ENCODE results near the gene FAM9B. TPM values are rescaled to one million over a fixed set of nuclear protein-coding genes. Genes with fewer than 3 reads are reported as not detected.

Gene FAM9B
- total RNA-seq: not detected

DNA sequence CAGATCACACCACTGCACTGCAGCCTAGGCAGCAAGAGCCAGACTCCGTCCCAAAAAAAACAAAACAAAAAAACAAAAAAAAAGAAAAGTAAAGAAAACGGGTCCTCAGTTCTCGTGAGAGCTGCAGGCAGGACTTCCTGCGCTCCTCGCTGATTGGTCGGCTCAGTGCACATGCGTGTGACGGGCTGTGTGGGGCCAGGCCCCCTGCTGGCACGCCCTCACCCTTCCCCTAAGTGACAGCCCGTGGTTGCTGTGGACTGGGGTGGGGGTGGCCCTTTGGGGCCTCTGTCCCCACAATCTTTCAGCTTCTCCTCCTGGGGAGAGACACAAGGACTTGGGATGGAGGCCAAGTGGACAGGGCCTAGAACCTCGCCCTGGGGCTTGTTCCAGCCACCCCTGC lies at the start of gene FAM9B:
FAM9B (minus strand) TSS at position 139 of the 400 bp plus-strand sequence. CDS start 1,141 bp downstream, outside the sequence.
- Histone ChIP-seq H3K4me3 (replicated peaks in 1 of 3) (no peak within 1 kb of the TSS), H3K9me3 (no peaks in the 10 kb centered on the region), H3K27ac (no peak within 1 kb of the TSS), H3K27me3 (no peaks in the 10 kb centered on the region), H3K4me1 (no peaks in the 10 kb centered on the region), H3K36me3 (no peaks in the 10 kb centered on the region)
- TF ChIP-seq, protein P1, sequence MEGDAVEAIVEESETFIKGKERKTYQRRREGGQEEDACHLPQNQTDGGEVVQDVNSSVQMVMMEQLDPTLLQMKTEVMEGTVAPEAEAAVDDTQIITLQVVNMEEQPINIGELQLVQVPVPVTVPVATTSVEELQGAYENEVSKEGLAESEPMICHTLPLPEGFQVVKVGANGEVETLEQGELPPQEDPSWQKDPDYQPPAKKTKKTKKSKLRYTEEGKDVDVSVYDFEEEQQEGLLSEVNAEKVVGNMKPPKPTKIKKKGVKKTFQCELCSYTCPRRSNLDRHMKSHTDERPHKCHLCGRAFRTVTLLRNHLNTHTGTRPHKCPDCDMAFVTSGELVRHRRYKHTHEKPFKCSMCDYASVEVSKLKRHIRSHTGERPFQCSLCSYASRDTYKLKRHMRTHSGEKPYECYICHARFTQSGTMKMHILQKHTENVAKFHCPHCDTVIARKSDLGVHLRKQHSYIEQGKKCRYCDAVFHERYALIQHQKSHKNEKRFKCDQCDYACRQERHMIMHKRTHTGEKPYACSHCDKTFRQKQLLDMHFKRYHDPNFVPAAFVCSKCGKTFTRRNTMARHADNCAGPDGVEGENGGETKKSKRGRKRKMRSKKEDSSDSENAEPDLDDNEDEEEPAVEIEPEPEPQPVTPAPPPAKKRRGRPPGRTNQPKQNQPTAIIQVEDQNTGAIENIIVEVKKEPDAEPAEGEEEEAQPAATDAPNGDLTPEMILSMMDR (IDR thresholded peaks at IDR 0.05): no peak
- TF ChIP-seq POLR2A (IDR thresholded peaks at IDR 0.05): no peak
- no peak for DNase-seq
- intact Hi-C loops (cut with DNase I): no loop called here
- 93 to 94% methylated on average over 8 to 10 of the region's 11 CpGs for WGBS, 2 donors

DNA sequence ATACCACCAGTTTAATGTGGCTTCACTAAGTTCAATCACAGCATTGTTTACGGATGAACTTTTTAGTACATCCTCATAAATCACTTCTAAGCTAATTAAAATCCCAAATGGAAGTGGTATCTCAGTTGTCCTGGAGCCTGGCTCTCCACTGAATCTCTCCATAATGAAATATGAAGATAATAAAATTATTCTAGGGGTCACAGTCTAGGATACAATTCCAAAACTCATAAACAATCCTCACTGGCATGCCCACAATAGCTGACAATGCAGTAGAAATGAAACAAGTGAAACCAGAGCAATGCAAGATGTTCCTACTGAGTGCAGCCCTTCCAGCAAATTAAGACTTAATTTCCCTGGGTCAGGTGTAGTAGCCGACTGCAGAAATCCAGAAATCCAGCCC lies 47.3 kb upstream of the FAM9B start:
- no peaks in the 10 kb centered on the region for H3K4me1 ChIP-seq
- DNase-seq: no peak
- intact Hi-C loops (cut with DNase I): no loop called here
- no peaks in the 10 kb centered on the region for H3K9me3 ChIP-seq
- H3K36me3 ChIP-seq: no peaks in the 10 kb centered on the region
- TF ChIP-seq, protein P1 (IDR thresholded peaks at IDR 0.05): no peak
- no peak for TF ChIP-seq POLR2A (IDR thresholded peaks at IDR 0.05)
- WGBS, 2 donors: 95 to 98% methylated on average over 2 of the region's 2 CpGs
- no peak overlapping the region for H3K27ac ChIP-seq
- H3K27me3 ChIP-seq: no peaks in the 10 kb centered on the region
- H3K4me3 ChIP-seq (replicated peaks in 1 of 3): no peak overlapping the region

DNA sequence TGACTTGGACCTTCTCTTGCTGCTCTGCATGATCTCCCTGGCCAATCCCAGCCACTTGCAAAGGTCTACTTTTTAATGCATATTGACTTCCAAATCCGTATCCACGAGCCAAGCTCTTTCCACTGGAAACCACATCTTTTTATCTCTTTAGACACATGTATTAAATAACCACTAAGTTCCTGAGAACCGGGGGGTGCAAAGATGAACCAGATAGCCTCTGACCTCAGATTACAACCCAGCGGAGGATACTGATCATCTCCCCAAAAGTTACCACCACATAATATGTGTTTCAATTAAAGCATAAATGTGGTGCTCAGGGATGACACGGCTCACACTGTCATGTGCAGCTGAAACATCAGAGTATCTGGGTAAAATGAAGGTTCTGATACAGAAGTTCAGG lies 40.4 kb upstream of the FAM9B start:
- no peak for DNase-seq
- intact Hi-C loops (cut with DNase I): no loop called here
- H3K4me1 ChIP-seq: no peaks in the 10 kb centered on the region
- H3K4me3 ChIP-seq (replicated peaks in 1 of 3): no peak overlapping the region
- no peaks in the 10 kb centered on the region for H3K27me3 ChIP-seq
- 73 to 80% methylated on average over 5 of the region's 5 CpGs for WGBS, 2 donors
- no peak overlapping the region for H3K27ac ChIP-seq
- H3K9me3 ChIP-seq: no peaks in the 10 kb centered on the region
- no peaks in the 10 kb centered on the region for H3K36me3 ChIP-seq
- TF ChIP-seq POLR2A (IDR thresholded peaks at IDR 0.05): no peak
- TF ChIP-seq, protein P1 (IDR thresholded peaks at IDR 0.05): no peak

DNA sequence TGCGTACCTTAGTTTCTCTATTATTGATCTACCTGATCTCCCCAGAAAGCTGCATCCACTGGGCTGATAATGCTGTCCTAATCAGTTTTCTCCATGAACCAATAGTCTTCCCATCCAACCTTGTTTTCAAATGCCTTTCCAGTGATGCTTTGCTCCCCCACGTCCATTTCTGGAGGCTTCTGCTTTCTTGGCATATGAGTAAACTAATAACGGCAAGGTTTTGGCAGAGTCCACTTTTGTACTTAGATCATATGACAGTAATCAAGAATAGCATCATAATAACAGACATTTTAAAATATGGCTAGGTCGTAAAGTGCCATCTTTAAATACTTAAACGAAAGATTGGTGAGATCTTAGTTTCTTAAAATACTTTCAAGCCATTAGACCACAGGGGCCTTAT lies 38.4 kb upstream of the FAM9B start:
- H3K4me1 ChIP-seq: no peaks in the 10 kb centered on the region
- no peaks in the 10 kb centered on the region for H3K9me3 ChIP-seq
- no peak overlapping the region for H3K4me3 ChIP-seq (replicated peaks in 1 of 3)
- no peak for DNase-seq
- H3K36me3 ChIP-seq: no peaks in the 10 kb centered on the region
- H3K27me3 ChIP-seq: no peaks in the 10 kb centered on the region
- 77 to 84% methylated on average over 5 of the region's 5 CpGs for WGBS, 2 donors
- intact Hi-C loops (cut with DNase I): no loop called here
- no peak for TF ChIP-seq POLR2A (IDR thresholded peaks at IDR 0.05)
- TF ChIP-seq, protein P1 (IDR thresholded peaks at IDR 0.05): no peak
- no peak overlapping the region for H3K27ac ChIP-seq

DNA sequence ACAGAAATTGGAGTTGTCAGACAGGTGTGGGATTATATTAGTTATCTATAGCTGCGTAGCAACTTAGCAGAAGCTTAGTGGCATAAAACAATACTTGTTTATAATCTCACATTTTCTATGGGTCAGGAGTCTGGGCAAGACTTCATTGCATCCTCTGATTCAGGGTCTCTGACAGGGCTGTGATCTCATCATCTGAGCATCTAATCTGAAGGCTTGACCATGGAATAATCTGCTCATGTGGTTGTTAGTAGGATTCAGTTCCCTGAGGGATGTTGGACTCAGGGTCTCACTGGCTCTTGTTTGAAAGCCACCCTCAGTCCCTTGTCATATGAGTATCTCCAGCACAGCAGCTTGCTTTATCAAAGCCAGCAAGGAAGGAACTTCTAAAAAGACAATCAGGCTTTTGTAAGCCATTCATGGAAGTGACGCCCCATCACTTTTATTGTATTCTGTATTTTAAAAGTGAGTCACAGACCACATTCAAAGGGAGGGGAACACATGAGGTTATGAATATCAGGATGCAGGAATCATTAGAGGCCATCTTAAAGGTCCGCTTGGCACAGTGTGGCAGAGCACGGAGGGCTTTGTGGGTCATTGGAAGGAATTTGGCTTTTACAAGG lies 37.2 kb upstream of the FAM9B start:
- no peaks in the 10 kb centered on the region for H3K27me3 ChIP-seq
- H3K9me3 ChIP-seq: no peaks in the 10 kb centered on the region
- H3K27ac ChIP-seq: no peak overlapping the region
- intact Hi-C loops (cut with DNase I): no loop called here
- DNase-seq: no peak
- no peaks in the 10 kb centered on the region for H3K36me3 ChIP-seq
- H3K4me1 ChIP-seq: no peaks in the 10 kb centered on the region
- H3K4me3 ChIP-seq (replicated peaks in 1 of 3): no peak overlapping the region
- TF ChIP-seq, protein P1 (IDR thresholded peaks at IDR 0.05): no peak
- no peak for TF ChIP-seq POLR2A (IDR thresholded peaks at IDR 0.05)
- WGBS, 2 donors: 91 to 96% methylated on average over 4 of the region's 4 CpGs

Data from thyroid gland (tissue), 4 donors.